Measurements from ENCODE around the gene GAS2. TPM values are rescaled to one million over a fixed set of nuclear protein-coding genes. Genes with fewer than 3 reads are reported as not detected.

GAS2 gene
- polyA plus RNA-seq, 1 donor from 2014 or later: 8.0 TPM

Small RNA genes within 50 kb of the gene (small RNA-seq; reads per million reads assigned to genes)
- 43.2 to 77.6 (median 69.2) reads per million in 3 experiments for gene RNA5SP338

Other genes starting within 250 kb of the GAS2 start
- gene FANCF, start 40.8 kb upstream of the GAS2 start, polyA plus RNA-seq: 22.2 and 23.7 TPM in 2 replicates
- 22.0 and 24.8 TPM in 2 replicates for gene SVIP, start 163.2 kb downstream of the GAS2 start, polyA plus RNA-seq
- gene CCDC179, start 193.9 kb downstream of the GAS2 start, polyA plus RNA-seq: not detected in 2 replicates

Data from neural cell (in vitro differentiated cells).